HepG2 (cell line): Measurements from ENCODE around the gene FAM83G. TPM values are rescaled to one million over a fixed set of nuclear protein-coding genes. Genes with fewer than 3 reads are reported as not detected.

ENCODE experiments used
- KDM5A ChIP-seq: fragments of 200-600 bp; sonication (generic); IDR thresholded peaks from 2 replicates; pipeline ENCODE4 v1.7.0; 2018; ENCODE audit warnings: antibody characterized with exemption, mild to moderate bottlenecking, low read length, borderline replicate concordance
- MAFG ChIP-seq: sonication (generic); formaldehyde crosslinking; IDR thresholded peaks from 2 replicates; pipeline ENCODE4 v1.5.1; 2020; ENCODE audit warnings: mild to moderate bottlenecking, missing genetic modification reagents
- MLLT10 ChIP-seq: sonication (generic); formaldehyde crosslinking; IDR thresholded peaks from 2 replicates; pipeline ENCODE4 v1.4.0; 2020; ENCODE audit warnings: missing genetic modification reagents
- NCOR1 ChIP-seq: fragments of 200-600 bp; sonication (generic); IDR thresholded peaks from 2 replicates; pipeline ENCODE4 v1.7.0; 2017; ENCODE audit warnings: antibody characterized with exemption, low read length, borderline replicate concordance
- PATZ1 ChIP-seq: sonication (generic); formaldehyde crosslinking; IDR thresholded peaks from 2 replicates; pipeline ENCODE4 v1.4.0; 2020; ENCODE audit warnings: missing genetic modification reagents
- PHF5A ChIP-seq: IDR thresholded peaks from one replicate; pipeline ENCODE4 v1.6.1; 2018; ENCODE audit warnings: low read depth, missing genetic modification reagents; ENCODE audit not compliant: unreplicated experiment
- RORA ChIP-seq: sonication (generic); formaldehyde crosslinking; IDR thresholded peaks from 2 replicates; pipeline ENCODE4 v1.5.0; 2020; ENCODE audit warnings: mild to moderate bottlenecking, missing genetic modification reagents, moderate library complexity
- SETDB1 ChIP-seq: sonication (generic); formaldehyde crosslinking; IDR thresholded peaks from 2 replicates; pipeline ENCODE4 v1.5.1; 2020; ENCODE audit warnings: missing genetic modification reagents, mild to moderate bottlenecking, borderline replicate concordance
- STAT5B ChIP-seq: sonication (generic); formaldehyde crosslinking; IDR thresholded peaks from 2 replicates; pipeline ENCODE4 v1.4.0; 2020; ENCODE audit warnings: missing genetic modification reagents
- ZBTB34 ChIP-seq: sonication (generic); formaldehyde crosslinking; IDR thresholded peaks from 2 replicates; pipeline ENCODE4 v1.8.0; 2022; ENCODE audit warnings: mild to moderate bottlenecking, missing genetic modification reagents
- ZFP36 ChIP-seq: fragments of 150-350 bp; IDR thresholded peaks from 2 replicates; pipeline ENCODE4 v1.6.1; 2018; ENCODE audit warnings: borderline replicate concordance, low read length, low read depth; ENCODE audit not compliant: partially characterized antibody
- ZNF263 ChIP-seq: sonication (generic); formaldehyde crosslinking; IDR thresholded peaks from 2 replicates; pipeline ENCODE4 v1.4.0; 2020; ENCODE audit warnings: missing genetic modification reagents
- ZNF337 ChIP-seq: sonication (generic); formaldehyde crosslinking; IDR thresholded peaks from 2 replicates; pipeline ENCODE4 v1.5.1; 2020; ENCODE audit warnings: missing genetic modification reagents, low read depth, mild to moderate bottlenecking, borderline replicate concordance
- ZNF446 ChIP-seq: sonication (generic); formaldehyde crosslinking; IDR thresholded peaks from 2 replicates; pipeline ENCODE4 v1.5.0; 2020; ENCODE audit warnings: mild to moderate bottlenecking, missing genetic modification reagents
- ZNF609 ChIP-seq: sonication (generic); formaldehyde crosslinking; IDR thresholded peaks from 2 replicates; pipeline ENCODE4 v1.4.0; 2020; ENCODE audit warnings: mild to moderate bottlenecking, missing genetic modification reagents, borderline replicate concordance
- ZNF652 ChIP-seq: IDR thresholded peaks from 2 replicates; pipeline ENCODE4 v1.6.1; 2016; ENCODE audit warnings: low read depth, borderline replicate concordance
- ZNF746 ChIP-seq: sonication (generic); formaldehyde crosslinking; IDR thresholded peaks from 2 replicates; pipeline ENCODE4 v1.8.0; 2022; ENCODE audit warnings: mild to moderate bottlenecking, missing genetic modification reagents
- ZNF770 ChIP-seq: sonication (generic); formaldehyde crosslinking; IDR thresholded peaks from 2 replicates; pipeline ENCODE4 v1.5.0; 2020; ENCODE audit warnings: mild to moderate bottlenecking, missing genetic modification reagents
- polyA plus RNA-seq, 8 experiments: library from polyadenylated mRNA; depleted of rRNA in 3 of 8; stranded (reverse) in 7 of 8; unstranded in 1 of 8; fragments of >200 nt; fragmentation: Illumina TruSeq in 4 of 8; extraction: Trizol in 4 of 8; gene quantifications; 2 replicates each; pipeline versions ENCODE4 v1.2.1 to v1.2.3, GENCODE V29; 2011 to 2016; ENCODE audit warnings: low read depth in 4 of 8, missing spikeins in 1 of 8, mixed read lengths in 1 of 8; ENCODE audit not compliant: insufficient read depth in 1 of 8
- total RNA-seq, 5 experiments: library from RNA; depleted of rRNA; stranded (reverse); fragments of >200 nt; fragmentation: Illumina TruSeq; extraction: Trizol; gene quantifications; 2 replicates each; pipeline ENCODE4 v1.2.3, GENCODE V29; 2016; ENCODE audit warnings: low read depth in 1 of 5

Gene FAM83G
- total and polyA plus RNA-seq, 2 of the 13 experiments (the other 11 are each of a cell fraction or from before 2014, with no cell fraction given): 13.7 to 18.6 TPM

GRCh38 chr17:18968945-18969887 is 35.3 kb downstream of the FAM83G start (continued):
- TF ChIP-seq SETDB1 (CRISPR knock-in tag): no peak
- no peak for TF ChIP-seq RORA (CRISPR knock-in tag)
- no peak for TF ChIP-seq KDM5A
- TF ChIP-seq PATZ1 (CRISPR knock-in tag): 0 out of 2 replicates have a peak, but pooled peaks have one; percentile 29
- TF ChIP-seq ZFP36: no peak
- no peak for TF ChIP-seq ZNF337
- no peak for TF ChIP-seq ZNF746 (CRISPR knock-in tag)
- no peak for TF ChIP-seq NCOR1
- no peak for TF ChIP-seq PHF5A (CRISPR knock-in tag)
- TF ChIP-seq STAT5B (CRISPR knock-in tag): no peak
- no peak for TF ChIP-seq MAFG
- TF ChIP-seq ZNF446 (CRISPR knock-in tag): no peak
- TF ChIP-seq ZNF263 (CRISPR knock-in tag): 0 out of 2 replicates have a peak, but pooled peaks have one; percentile 25
- no peak for TF ChIP-seq ZNF652 (CRISPR knock-in tag)
- no peak for TF ChIP-seq ZBTB34 (CRISPR knock-in tag)
- no peak for TF ChIP-seq ZNF770 (CRISPR knock-in tag)
- no peak for TF ChIP-seq ZNF609 (CRISPR knock-in tag)
- no peak for TF ChIP-seq MLLT10 (CRISPR knock-in tag)
